ENCODE results near the gene TXLNG. TPM values are rescaled to one million over a fixed set of nuclear protein-coding genes. Genes with fewer than 3 reads are reported as not detected.

Gene TXLNG
- total and polyA plus RNA-seq, 2 of the 4 experiments (the other 2 are of a cell fraction) = 7.0 to 9.7 TPM

- no peak overlapping the region for H4K91ac ChIP-seq (ENCODE audit: insufficient read depth, low read depth, low read length)
- no peak overlapping the region for H2BK120ac ChIP-seq (ENCODE audit: low read depth, low read length)
- ATAC-seq (ENCODE audit: low read depth) (no peak), DNase-seq (peak; percentile 42)
- no CpG with 5 or more reads among the region's 8 CpGs for WGBS, 2 experiments (ENCODE audit: extremely low coverage in 2 of 2, insufficient read length in 1 of 2)
- H3K56ac ChIP-seq (ENCODE audit: extremely low read depth, insufficient read depth, low read length) = no peak overlapping the region
- H3K9me3 ChIP-seq (ENCODE audit: control insufficient read depth, insufficient read depth, low read length) = no peaks in the 10 kb centered on the region
- peaks cover 0 to 8% of the 10 kb centered on the region in 2 experiments; a peak in 2 of 4 replicates for H3K79me1 ChIP-seq (ENCODE audit: low read depth in 1 of 2, low read length in 2 of 2)
- peaks cover 8% of the 10 kb centered on the region for H3K36me3 ChIP-seq (ENCODE audit: control insufficient read depth, insufficient read depth, low read length)
- no peak overlapping the region for H3K9ac ChIP-seq (ENCODE audit: low read depth, low read length)
- H3K18ac ChIP-seq (ENCODE audit: low read depth, low read length) = no peak overlapping the region
- no peak overlapping the region for H3K14ac ChIP-seq (replicated peaks; ENCODE audit: low read depth, low read length)
- in situ Hi-C loops (cut with MboI; ENCODE audit: low sequenced_read_pairs) (loop anchor here (10.0 to 25.0 kb wide), 2 partner anchors 229 to 862 kb away; no protein-coding TSS in a partner anchor), dilution Hi-C loops (cut with HindIII; ENCODE audit: low sequenced_read_pairs, unreplicated experiment) (no loop called here), intact Hi-C loops (cut with micrococcal nuclease) (loop anchor here (1.0 to 5.0 kb wide), 6 partner anchors 42 to 865 kb away; no protein-coding TSS in a partner anchor)
- POLR2A ChIA-PET (ENCODE audit: unreplicated experiment) = interaction anchor here (0.6 kb wide), 1 partner anchor 9 kb away, joined by 3 read pairs; no protein-coding TSS in a partner anchor
- no peak overlapping the region for H2AK9ac ChIP-seq (replicated peaks; ENCODE audit: low read depth, low read length, poor library complexity)
- H3K27ac ChIP-seq (ENCODE audit: insufficient read depth, low read length) = no peak overlapping the region
- H2AK5ac ChIP-seq (ENCODE audit: low read depth, low read length) = no peak overlapping the region
- no peaks in the 10 kb centered on the region; the same call in 1 of the 2 replicates for H3K27me3 ChIP-seq (ENCODE audit: control insufficient read depth, insufficient read depth, low read length)
- H4K8ac ChIP-seq (ENCODE audit: low read depth in 2 of 2, low read length in 2 of 2) = no peak overlapping the region
- H4K5ac ChIP-seq (ENCODE audit: low read depth, low read length) = no peak overlapping the region
- H2BK20ac ChIP-seq (ENCODE audit: low read depth, low read length) = no peak overlapping the region
- H3K4ac ChIP-seq (ENCODE audit: low read depth, low read length) = no peak overlapping the region
- peaks cover 4% of the 10 kb centered on the region; the same call in 1 of the 2 replicates for H4K20me1 ChIP-seq (ENCODE audit: insufficient read depth, low read length)
- no peak overlapping the region for H3K4me2 ChIP-seq (ENCODE audit: low read depth, low read length)
- peaks cover 11% of the 10 kb centered on the region for H3K4me1 ChIP-seq (ENCODE audit: control insufficient read depth, insufficient read depth, low read length)
- H2BK15ac ChIP-seq (ENCODE audit: low read depth, low read length) = no peak overlapping the region
- H2BK5ac ChIP-seq (ENCODE audit: low read depth, low read length, poor library complexity, severe bottlenecking) = no peak overlapping the region
- BruUV-seq (replicated peaks) = no TSS peak
- CTCF ChIA-PET = interaction anchor here (0.6 to 2.0 kb wide), 9 partner anchors 10 to 1679 kb away, joined by 3 to 18 read pairs (median 4); no protein-coding TSS in a partner anchor
- H3K4me3 ChIP-seq (ENCODE audit: insufficient read depth, low read depth, low read length) = no peak overlapping the region
- peaks cover 7% of the 10 kb centered on the region; the same call in 1 of the 2 replicates for H3K9me1 ChIP-seq (ENCODE audit: insufficient read depth, low read length)
- no peak overlapping the region for H3K23ac ChIP-seq (ENCODE audit: low read depth, low read length)
- H2AFZ ChIP-seq (replicated peaks; ENCODE audit: low read length, poor library complexity) = no peak overlapping the region
- TF ChIP-seq ELK1 (IDR thresholded peaks at IDR 0.05; ENCODE audit: borderline replicate concordance, low read depth, low read length) = no peak
- peak; percentile 37; the same call in 1 of the 2 replicates for TF ChIP-seq CEBPB (IDR thresholded peaks at IDR 0.05; ENCODE audit: low read depth, low read length)
- no peak for TF ChIP-seq CTCF (conservative IDR thresholded peaks at IDR 0.05; ENCODE audit: low read depth, low read length)
These were observed 39.2 kb downstream of the TXLNG start for GRCh38 chrX:16825264-16826035.

All from IMR-90 (cell line).